ENCODE results near the gene DISC1.
"Not testable (repeated sequence)": the region's sequence is repeated elsewhere in the genome, so short reads cannot be mapped to it uniquely, and the experiment has no call there.

The DISC1 gene

DNA sequence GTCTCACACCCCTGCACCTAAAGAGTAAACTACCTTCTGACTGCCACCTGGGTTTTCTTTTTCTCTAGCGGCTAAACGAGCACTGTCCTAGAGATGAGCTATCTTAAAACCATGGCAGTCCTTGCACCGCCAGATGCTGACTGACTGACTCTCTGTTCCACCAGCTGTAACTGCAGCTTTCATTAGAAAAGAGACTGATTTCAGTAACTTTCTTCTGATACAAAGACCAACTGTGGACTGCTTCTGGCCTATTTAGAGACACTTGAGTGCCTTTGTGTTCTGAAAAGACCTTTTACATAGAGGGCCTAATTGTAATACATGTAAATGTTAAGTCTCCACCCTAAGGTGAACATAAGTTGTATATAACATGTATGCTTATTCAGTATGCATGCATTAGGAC lies 152.5 kb downstream of the DISC1 start:
- DNase-seq, result no peak

DNA sequence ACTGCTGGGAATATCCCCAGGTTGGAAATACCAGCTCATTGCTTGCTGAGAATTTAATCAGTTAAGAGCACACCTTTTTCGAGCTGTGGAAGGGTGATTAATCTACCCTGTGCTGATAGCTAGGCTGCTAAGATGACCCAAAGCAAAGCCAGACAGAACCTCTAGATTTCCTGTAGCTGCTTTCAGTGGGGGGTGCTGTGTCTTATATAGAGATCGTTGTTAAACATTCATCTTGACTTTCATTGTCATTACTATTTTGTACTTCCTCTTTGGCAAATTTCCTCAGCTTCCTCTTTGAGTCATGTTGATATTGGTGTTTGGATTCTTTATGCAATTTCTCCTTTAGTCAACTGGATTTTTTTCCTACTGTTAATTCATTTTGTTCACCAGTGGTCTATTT lies 155.3 kb downstream of the DISC1 start:
- no peak for DNase-seq

DNA sequence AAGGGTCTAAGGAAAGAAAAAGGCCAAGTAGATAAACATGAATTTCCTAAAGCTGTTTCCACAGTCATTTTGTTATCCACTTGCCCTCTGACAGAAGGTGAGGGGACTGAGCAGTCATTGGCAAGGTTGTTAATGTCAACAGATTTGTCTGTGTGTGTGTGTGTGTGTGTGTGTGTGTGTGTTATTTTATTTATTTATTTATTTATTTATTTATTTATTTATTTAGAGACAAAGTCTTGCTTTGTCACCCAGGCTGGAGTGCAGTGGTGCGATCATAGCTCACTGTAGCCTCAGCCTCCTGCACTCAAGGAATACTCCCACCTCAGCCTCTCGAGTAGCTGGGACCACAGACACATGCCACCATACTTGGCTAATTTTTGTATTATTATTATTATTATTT lies 158.5 kb downstream of the DISC1 start:
- not testable (repeated sequence) for DNase-seq

DNA sequence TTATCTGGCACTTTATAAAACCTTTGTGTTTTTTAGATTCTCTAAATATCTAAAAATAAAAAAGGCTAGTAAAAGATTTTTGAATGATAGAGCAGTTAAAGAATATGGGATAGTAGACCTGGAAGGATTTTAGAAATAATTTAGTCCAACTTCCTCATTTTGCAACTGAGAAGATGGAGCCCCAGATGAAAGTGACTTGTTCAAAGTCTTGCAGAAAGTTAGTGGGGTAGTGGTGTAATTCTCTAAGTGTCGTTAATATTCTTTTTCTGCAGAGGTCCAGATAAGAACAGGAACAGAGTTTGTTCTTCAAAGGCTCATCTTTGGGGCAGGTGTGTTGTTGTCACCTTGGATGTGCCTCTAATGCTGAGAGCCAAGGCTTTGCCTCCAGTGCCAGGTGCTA lies 159.5 kb downstream of the DISC1 start:
- DNase-seq, result no peak

DNA sequence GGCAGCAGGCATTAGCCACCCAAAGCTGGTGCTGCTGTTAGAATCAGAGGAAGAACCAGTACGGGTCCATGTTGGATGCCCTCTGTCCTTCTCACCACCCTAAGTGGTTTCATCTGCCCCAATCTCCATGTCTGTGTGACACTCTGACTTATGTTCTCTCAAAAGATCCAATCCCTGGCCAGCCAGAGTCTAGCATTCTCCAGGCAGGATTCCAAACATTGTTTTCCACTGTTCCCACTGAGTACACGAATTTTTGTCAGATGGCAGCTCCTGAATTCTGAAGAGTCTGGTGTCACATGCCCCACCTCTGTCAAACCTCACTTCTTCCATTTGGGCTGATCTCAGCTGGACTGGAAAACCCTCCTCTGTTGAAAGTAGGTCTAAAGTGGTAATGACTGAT lies 166.0 kb downstream of the DISC1 start:
- DNase-seq, result no peak

DNA sequence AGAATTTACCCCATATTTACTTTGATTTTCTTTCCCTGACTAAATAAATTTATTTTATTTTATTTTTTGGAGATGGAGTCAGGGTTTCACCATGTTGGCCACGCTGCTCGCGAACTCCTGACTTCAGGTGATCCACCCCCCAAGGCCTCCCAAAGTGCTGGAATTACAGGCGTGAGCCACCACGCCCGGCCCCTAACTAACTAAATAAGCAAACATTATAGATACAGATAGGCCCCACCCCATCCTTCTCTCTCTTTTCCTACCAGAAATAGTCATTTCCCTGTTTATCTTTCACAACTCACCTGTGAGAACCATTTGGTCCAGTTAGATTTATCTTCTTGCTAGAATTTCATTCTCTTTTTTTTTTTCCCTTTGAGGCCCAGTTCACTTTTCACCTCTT lies 167.3 kb downstream of the DISC1 start:
- no peak for DNase-seq

DNA sequence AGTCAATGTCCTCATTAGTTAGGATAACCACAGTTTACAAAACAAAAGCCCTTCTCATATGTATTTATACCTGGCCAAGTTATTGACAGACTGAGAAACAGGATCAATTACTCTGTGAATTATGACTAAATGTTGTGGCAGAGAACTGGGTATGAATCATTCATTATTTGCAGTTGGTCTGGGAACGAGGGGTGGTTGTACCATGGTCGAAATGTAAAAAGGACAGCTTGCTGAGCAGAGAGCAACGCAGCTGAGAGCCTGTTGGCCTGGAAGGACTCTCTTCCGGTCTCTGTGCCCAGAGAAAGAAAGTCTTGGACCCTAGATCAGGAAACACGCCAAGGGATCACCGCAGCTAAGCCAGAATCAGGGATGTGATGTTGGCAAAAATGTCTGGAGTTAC lies 169.6 kb downstream of the DISC1 start:
- DNase-seq, result no peak

DNA sequence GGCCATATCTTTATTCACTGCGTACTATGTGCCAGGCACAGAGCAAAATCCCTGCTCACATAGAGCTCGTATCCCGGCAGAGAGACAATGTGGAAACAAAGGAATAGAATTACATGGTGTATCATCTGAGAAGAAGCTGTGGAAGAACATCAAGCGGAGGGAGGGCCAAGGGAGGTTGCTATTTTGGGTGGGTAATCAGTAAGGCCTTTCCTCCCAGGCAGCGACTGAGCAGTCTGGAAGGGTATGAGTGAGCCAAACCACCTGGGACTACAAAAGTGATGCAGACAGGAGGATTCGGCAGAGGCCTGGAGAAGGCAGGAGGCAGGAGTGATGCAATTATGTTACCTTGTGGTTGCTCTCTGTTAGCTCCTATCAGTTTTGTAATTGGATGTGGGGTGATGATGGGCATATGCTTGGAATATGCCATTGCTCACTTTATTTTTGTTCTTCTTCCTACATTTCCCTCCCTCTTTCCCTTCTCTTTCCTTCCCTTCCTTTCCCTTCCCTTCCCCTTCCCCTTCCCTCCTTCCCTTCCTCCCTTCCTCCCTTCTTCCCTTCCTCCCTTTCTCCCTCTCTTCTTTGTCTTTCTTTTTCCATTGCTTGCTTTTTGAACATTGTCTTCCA lies 172.9 kb downstream of the DISC1 start:
- no peak for DNase-seq

DNA sequence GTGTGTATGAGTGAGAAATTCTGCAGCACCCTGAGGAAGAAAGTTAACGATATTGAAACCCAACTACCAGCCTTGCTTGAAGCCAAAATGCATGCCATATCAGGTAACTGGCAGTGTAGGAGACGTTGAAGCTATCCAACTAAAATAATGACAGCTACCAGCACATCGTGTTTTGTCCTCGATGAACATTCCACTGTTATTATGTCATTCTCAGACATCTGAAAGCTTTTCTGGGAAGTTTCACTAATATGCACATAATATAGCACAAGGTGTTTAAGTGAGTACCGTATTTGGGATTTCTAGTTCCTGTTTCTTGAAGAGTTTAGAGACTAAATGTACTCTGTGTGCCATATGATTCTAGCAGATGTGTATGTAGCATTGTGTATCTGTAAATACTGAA lies 173.5 kb downstream of the DISC1 start:
- no peak for DNase-seq

DNA sequence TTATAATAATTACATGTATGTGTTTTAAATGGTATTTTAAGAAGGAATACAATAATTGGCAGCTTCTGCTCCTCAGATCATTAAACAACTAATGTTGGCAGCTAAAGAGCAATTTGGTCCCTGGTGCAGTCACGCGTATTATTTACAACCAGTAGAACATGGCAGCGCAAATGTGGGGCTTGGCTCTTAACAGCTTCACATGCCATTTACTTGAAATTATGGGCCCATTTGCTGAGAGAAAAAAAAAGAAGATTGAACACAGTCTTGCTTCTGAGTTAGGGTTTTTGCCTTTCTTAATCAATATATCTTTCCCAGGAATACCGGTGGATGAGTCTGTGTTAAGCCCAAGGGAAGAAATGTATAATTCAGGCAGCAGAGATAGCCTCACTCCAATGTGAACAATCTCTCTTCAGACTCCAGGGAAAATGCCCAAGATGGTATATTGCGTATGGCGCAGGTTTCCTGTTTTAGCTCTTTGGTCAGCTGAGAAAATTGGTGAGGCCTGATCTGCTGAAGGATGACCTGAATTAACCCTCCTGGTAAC lies 174.5 kb downstream of the DISC1 start:
- DNase-seq, result no peak

DNA sequence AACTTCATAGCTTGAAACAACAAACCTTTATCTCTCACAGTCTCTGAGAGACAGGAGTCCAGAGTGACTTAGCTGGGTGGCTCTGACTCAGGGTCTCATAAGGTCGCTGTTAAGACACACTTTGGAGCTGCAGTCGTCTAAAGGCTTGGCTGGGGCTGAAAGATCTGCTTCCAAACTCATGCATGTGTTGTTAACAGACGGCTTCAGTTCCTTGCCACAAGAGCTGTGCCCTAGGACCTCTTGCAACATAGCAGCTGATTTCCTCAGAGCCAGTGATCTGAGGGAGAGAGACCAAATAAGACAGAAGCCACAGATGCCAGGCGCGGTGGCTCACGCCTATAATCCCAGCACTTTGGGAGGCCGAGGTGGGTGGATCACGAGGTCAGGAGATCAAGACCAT lies 176.8 kb downstream of the DISC1 start:
- DNase-seq, result no peak

DNA sequence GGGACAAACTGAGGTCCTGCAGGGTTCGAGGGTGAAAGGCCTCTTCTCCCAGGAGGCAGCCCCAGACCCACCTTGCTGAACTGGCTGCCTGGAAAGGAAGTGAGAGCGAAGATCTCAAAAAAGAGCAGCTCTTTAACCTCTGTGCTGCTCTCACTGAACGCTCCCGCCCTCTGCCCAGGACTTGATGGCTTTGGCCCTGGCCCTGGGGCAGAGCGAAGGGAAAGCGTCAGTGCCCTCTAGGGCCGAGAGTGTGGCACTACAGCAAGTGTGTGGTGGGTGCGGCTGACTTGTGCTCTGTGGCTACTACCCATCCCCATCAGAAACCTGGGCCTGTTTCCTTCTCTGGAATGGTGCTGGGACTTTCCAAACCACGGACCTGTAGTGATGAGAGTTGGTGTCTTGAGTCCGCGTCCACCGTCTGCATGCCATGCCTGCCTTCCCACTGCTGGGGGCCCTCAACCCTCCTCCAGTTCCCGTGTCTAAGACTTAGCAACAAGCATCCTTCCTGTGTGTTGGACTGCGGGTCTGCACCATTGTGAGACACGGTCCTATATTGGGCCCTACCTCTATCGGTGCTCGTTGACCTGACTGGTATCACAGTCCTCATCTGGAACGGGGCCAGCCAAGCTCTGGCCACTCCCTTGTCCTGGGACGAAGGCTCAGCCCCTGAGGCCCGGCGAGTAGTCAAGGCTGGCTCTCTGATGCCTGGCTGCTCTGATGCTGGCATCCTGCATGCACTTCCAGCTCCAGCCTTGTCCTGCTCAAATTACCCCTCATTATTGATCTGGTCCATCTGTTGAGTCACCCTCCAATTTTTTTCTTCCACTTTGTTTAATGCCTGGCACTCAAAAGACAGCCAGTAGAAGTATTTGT lies 180.3 kb downstream of the DISC1 start:
- peak; percentile 41 for DNase-seq

DNA sequence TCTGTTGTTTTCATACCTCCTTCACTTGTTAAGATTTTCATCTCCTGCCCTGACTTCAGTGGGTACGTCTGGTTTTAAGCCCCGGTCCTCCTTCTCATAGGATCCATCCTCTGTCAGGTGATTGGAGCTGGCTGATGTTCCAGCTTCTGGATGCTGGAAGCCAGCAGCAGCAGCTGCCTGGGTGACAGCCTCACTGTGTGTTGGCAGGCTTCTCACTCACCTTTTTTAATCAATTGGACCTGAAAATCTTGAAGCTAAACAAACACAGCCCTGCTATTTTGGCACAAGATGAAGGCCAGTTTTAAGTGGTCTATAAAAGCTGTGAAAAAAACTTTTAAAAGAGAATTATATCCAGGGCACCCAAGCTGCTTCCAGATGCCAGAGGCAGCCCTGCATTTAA lies 181.0 kb downstream of the DISC1 start:
- DNase-seq, result peak; percentile 62

DNA sequence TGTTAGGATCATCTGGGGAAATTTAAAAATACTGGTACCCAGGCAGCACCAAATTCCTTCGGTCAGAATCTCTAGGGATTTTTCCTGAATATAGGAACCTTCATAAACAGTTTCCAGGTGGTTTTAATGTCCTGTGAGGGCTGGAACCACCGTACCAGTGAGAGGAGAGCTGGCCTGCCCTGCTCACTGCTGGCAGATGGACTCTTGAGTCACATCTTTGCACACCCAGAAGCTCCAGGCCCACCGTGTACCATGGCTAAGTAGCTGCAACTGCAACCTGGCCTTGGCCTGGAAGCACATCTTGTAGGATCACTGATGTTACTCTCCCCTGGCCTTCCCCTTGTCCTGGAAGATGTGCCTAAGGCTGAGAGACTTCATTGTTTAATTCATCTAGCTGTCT lies 181.5 kb downstream of the DISC1 start:
- DNase-seq, result no peak

DNA sequence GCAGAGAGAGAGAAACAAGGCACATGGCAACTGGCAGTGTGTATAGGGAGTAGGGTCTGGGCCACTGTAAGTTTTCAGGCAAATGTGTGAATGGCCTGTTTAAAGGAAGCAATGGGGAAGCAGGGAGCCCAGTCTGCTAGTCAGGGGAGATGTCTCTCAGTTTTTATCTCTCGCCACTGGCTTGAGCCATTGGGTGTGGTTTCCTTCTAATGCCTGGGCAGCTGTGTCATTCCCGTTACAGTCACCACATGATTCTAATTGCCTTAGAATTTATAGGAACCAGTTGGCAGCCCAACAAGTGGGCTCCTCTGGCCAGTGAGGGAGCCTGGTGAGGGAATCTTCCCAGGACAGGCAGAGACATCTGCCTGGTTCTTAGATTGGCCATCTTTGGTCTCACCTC lies 182.4 kb downstream of the DISC1 start:
- no peak for DNase-seq

DNA sequence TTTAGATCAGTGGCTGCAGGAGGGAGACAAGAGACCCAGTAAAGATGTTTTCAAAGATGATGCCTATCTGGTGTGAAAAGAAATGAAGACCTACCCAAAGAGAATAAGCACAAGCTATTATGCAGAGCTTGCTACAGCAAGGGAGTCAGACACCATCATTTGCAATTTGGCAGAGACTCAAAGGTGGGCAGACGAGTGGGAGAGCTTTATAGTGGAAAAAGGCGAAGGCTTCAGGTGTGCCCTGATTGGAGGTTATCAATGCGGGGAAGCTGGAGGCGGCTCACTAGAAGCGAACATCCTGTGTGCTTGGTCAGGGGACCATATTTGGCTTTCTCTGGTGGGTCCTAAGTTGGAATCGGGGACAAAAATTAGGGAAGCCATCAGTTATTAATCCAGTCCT lies 183.8 kb downstream of the DISC1 start:
- no peak for DNase-seq

DNA sequence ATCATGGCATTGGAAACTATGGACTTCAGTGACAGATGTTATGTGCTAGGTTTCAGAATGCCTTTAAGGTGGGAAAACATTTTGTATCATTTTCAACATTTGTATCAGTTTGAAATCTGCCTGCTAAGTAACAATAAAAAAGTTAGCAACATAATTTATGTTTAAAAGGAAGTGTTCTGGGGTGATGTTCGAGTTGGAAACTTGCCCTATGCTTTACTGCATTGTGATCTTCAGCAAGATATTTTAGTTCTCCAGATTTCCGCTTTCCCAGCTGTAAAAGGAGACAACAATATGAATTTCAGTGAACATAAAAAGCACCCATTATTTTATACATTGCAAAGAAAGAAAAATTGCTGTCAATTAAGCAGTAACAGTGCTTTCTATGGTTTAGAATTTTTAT lies 187.4 kb downstream of the DISC1 start:
- no peak for DNase-seq

DNA sequence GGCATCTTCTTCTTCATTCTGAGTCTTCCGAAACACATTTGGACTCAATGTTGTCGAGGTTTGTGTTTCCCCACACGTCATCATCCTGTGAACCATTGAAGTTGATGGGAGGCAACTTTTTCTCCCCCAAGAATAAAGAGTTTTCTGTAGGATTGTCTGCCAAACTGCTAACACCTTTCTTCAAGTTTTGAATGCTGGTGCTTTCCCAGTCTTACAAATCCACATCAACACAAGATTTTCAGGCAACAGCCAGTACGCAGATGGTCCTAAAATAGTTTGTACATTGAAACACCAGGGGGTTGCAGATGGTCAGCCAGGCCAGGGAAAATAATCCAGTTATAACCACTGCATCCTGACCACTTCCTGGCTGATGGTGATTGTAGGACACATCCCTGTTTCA lies 187.9 kb downstream of the DISC1 start:
- DNase-seq, result no peak

DNA sequence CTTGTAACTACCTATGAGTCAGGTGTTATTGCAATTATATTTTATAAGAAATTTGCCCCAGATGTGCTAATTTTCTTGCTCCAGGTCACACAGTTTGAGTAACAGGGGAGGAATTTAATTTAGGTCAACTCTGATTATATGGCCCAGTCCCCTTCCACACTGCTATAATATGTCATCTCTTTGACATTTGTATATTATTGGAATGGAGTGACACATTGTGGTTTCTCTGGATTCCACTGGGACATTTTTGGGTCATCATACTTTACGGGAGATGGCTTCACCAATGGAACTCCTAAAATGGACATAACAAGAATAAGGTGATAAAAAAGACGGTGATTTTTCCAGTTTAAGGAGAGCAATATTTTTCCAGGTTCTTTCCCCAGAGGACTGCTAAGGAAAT lies 191.2 kb downstream of the DISC1 start:
- no peak for DNase-seq

DNA sequence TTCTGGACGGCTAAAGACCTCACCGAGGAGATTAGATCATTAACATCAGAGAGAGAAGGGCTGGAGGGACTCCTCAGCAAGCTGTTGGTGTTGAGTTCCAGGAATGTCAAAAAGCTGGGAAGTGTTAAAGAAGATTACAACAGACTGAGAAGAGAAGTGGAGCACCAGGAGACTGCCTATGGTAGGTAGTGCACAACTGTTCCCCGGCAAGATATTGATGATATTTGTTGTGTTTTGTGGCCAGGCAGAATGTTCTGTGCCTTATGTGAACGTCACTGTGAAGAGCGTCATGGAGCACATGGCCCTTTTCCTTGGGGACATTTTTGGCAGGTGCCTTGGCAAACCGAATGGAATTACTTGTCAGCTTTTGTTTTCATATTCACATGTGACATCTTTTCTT lies 191.7 kb downstream of the DISC1 start:
- DNase-seq, result no peak

DNA sequence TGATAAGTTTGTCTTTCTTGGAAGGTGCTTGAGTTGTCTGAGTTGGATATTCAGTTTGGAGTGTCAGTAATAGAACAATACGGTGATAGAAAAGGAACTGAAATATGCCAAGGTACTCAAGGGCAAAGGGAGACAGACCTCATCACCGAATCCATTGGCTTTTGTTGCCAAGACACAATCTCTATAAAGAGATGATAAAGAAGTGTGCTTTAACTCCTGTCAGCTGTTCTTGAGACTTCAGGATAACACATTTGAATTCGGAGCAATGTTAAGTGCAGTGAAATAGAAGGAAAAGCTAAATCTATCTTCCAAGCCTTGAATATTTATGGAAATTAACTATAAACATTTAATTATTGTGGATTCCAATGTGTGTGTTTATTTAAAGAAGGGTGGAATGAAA lies 194.7 kb downstream of the DISC1 start:
- no peak for DNase-seq

DNA sequence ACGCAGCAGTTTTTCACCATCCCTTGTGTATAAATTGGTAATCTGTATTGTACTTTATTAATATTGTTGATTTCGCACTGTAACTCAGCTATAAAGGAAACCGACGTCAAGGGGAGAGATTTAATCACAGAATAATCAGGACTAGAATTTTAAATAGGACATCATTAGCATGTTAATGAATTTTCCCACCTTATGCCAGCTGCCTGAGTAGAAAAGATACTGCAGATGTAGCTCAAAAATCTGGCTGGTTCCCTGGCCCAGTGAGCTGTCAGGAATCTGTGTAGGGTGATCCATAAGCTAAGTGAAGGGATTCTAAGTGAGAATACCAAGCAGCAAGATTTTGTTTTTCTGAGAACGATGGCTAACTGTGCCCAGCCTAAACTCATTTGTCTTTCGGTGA lies 195.5 kb downstream of the DISC1 start:
- no peak for DNase-seq

DNA sequence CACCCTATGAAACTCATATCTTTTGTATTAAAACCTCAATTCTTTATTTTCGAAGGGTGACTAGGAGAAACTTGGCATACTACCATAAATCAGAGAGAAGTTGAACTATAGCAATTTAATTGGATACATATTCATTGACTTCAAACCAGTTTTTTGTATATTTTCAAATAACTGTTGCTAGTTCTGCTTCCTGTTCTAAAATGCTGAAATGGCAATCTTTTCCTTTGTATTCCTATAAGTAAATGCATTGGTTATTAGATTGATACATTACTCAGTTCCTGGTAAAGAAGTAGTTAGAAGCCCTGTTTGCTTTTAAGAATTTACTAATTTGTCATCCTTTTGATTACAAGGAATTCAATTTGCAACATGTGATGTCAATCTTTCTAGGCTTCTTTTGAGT lies 200.0 kb downstream of the DISC1 start:
- no peak for DNase-seq

DNA sequence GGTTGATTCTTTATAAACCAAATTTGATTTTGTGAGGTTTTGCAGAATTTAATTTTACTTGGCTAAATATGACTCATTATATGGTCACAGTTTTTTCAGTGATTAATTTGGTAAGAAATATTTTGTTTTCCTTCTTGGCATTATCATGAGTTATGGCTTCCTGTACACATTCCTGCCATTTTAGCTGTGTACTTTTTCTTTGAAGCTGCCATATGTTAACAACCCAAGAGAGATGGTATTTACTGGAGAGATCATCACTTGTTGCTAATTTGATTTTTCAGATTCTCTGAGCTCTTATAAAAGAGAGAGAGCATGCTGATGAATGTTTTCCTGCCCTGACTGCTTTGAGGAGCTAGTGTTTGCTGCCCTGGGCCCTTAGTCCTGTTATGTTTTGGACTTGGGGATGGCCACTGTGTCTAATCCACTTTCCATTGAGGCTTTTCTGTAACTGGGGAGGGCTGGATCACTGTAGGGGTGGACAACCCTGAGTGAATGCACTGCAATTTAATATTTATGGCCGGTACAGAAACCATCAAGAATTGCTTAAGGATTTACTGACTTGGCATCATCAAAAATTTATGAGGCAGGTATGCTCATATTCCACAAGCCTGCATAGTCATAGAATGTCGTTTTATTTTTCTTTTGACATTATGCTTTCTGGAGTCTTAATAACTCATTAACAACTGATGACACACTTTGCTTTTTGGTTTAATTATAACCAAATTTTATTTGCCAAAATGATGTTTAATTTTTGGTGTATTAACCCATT lies 200.9 kb downstream of the DISC1 start:
- no peak for DNase-seq
